Urinary bladder (tissue), 4 donors: ENCODE data around the gene MSH2. TPM values are rescaled to one million over a fixed set of nuclear protein-coding genes. Genes with fewer than 3 reads are reported as not detected.
"Not testable (repeated sequence)": the region's sequence is repeated elsewhere in the genome, so short reads cannot be mapped to it uniquely, and the experiment has no call there.

Source experiments
- DNase-seq: peaks from one replicate; pipeline ENCODE4 v3.0.0-alpha.2; 2015; ENCODE audit errors: extremely low spot score
- H3K27ac ChIP-seq: one replicate; pipeline ENCODE4 v1.5.1; 2013; ENCODE audit warnings: low read depth, mild to moderate bottlenecking, moderate library complexity
- H3K36me3 ChIP-seq: one replicate; pipeline ENCODE4 v1.6.1; 2013; ENCODE audit warnings: mild to moderate bottlenecking, moderate library complexity; ENCODE audit not compliant: insufficient read depth
- H3K4me1 ChIP-seq: one replicate; pipeline ENCODE4 v1.6.1; 2013; ENCODE audit warnings: mild to moderate bottlenecking, moderate library complexity; ENCODE audit not compliant: insufficient read depth
- H3K4me3 ChIP-seq: one replicate; pipeline ENCODE4 v1.5.1; 2013; ENCODE audit warnings: low read depth, low read length
- WGBS: extraction: QIAGEN DNeasy Blood & Tissue Kit; methylation state at CpG from one replicate; pipeline ENCODE4 v1.1.7; 2013; 5-methylcytosine and 5-hydroxymethylcytosine counted together
- polyA plus RNA-seq: library from polyadenylated mRNA; stranded (reverse); fragments of 200-250 nt; gene quantifications from one replicate; pipeline ENCODE4 v1.2.3, GENCODE V29; 2013
- total RNA-seq: library from RNA; depleted of rRNA; stranded (reverse); fragments of >200 nt; gene quantifications from one replicate; pipeline ENCODE4 v1.2.3, GENCODE V29; 2014
- donor health status: healthy with polysubstance abuse.
- donor health status: healthy.

MSH2 gene
- total and polyA plus RNA-seq, 2 donors = 9.5 to 51.4 TPM

DNA sequence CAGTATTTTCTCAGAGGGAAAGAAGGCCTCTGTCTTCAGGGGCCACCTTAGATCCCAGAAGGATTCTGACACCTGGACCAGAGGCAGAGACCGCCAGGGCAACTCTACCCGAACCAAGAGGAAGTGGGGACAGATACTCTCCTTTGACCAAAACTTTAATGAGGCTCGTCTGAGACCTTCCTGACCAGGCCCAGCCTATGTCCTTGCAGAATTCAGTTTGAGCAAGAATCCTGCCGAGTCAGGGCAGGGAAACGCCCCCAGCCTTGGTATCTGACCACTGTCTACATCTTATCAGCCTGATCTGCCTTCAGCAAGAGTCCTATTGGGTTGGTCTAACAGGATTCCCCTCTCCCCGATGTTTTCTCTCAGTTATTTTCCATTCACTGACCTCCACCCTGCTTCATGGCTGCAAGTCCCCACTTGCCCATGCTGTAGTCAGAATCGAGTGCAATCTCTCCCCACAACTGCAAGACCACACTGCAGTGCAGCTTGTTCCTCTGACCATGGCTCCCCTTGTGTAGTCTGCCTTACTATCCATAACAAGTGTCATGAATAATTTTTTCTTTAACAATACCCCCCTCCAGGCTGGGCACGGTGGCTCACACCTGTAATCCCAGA, 95.0 kb downstream of the MSH2 start:
- 88% methylated on average over 8 of the region's 8 CpGs for WGBS
- Histone ChIP-seq H3K4me3 (no peak overlapping the region), H3K36me3 (no peaks in the 10 kb centered on the region), H3K27ac (no peak overlapping the region), H3K4me1 (no peaks in the 10 kb centered on the region)
- no peak for DNase-seq

DNA sequence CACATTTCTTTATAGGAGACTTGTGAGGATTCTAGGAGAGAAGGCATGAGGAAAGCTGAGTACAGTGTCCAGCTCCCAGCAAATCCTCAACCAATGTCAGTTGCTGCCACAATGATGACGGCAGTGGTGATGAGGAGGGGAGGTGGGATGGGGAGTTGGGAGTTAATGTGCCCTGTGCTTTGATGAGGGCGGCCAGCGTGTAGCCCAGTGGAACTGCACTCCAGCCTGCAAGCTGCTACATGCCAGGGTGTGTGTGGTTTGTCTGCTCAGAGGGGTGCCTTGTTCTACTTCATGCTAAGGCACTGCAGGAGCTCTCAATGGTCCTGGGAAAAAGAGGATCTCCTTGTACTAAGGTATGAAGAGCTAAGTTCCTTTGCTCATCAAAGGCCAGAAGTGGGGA, 96.1 kb downstream of the MSH2 start:
- 91% methylated on average over 3 of the region's 3 CpGs for WGBS
- DNase-seq = no peak
- H3K27ac ChIP-seq = no peak overlapping the region
- no peaks in the 10 kb centered on the region for H3K36me3 ChIP-seq
- no peaks in the 10 kb centered on the region for H3K4me1 ChIP-seq
- H3K4me3 ChIP-seq = no peak overlapping the region

DNA sequence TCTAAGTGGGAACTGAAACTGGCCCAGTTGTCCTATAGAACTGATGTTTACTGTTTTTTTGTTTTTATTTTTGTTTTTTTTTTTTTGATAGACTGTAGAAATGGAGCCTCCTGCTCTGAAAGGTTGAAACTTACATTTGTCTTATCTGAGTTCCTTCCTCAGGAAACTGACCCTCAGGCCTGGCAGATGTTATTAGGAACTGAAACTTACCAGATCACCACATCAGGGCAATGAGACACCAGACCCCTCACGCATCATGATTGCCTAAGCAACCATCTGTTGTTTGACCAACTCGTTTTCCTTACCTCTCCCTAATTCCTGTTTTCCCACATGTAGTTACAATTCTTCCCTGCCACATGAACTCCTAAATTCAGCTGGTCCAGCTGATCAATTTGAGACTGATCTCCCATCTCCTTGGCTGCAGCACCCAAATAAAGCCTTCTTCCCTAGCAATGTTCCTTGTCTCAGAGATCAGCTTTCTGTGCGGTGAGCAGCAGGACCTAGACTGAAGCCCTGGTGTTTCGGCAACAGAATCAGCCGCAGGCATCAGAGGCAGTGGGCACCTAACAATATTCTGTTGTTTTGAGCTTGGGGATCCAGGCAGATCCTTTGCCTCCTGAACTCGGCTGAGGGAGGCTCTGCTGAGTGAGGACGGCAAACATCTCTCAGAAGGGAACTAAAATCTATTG, 96.8 kb downstream of the MSH2 start:
- WGBS = 93% methylated on average over 7 of the region's 7 CpGs
- Histone ChIP-seq H3K4me1 (no peaks in the 10 kb centered on the region), H3K27ac (no peak overlapping the region), H3K4me3 (no peak overlapping the region), H3K36me3 (no peaks in the 10 kb centered on the region)
- no peak for DNase-seq

DNA sequence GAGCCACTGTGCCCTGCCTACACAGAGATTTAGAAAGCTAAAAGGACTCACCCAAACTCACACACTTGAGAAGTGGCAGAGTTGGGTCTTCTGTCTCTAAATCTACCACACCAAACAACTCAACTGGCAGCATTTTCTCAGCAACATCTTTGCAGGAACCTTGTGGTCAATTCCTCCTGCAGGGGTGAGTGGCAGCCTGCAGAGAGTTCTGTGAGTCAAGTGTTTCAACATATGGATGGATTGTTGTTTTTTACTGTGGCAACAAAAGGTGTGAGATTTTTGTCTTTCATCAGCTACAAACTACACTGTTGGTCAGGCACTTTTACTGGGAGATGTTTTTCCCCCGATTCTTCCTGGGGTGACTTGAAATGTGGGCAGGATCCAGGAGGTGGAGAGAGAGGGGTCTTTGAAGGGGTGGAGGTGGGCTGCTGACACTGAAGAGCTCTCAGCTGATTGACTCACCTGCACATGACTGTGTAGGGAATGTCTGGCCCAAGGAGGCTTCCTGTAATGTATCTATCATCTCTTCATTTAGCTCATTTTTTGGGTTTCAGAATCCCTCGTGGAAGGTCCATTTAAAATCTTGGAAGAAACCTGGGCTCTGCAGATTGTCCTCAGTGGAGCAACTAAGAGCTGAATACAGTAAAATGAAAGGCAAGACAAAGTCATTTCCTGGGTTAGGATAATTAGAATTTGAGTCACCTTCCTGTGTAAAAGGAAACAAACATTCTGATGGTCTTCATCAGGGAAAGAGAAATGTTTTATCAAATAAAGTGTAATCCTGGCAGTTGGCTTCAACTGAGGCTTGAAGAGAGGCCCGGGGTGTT, 98.6 kb downstream of the MSH2 start:
- DNase-seq = no peak
- Histone ChIP-seq H3K36me3 (no peaks in the 10 kb centered on the region), H3K27ac (no peak overlapping the region), H3K4me3 (no peak overlapping the region), H3K4me1 (no peaks in the 10 kb centered on the region)
- WGBS = 67% methylated on average over 3 of the region's 3 CpGs

DNA sequence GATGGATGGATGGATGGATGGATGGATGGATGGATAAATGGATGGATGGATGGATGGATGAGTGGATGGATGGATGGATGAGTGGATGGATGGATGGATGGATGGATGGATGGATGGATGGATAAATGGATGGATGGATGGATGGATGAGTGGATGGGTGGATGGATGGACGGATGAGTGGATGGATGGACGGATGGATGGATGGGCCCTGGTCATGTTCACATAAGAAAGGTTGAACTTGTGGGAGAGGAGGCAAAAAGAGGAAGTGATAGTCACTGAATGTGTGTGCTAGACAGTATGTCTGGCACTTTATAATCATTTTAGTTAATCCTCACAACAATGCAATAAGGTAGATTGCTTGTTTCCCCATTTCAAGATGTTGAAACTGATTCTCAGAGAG, 99.5 kb downstream of the MSH2 start:
- not testable (repeated sequence) for H3K36me3 ChIP-seq, H3K4me1 ChIP-seq, DNase-seq, H3K27ac ChIP-seq, H3K4me3 ChIP-seq
- WGBS = 83% methylated on average over 2 of the region's 2 CpGs

DNA sequence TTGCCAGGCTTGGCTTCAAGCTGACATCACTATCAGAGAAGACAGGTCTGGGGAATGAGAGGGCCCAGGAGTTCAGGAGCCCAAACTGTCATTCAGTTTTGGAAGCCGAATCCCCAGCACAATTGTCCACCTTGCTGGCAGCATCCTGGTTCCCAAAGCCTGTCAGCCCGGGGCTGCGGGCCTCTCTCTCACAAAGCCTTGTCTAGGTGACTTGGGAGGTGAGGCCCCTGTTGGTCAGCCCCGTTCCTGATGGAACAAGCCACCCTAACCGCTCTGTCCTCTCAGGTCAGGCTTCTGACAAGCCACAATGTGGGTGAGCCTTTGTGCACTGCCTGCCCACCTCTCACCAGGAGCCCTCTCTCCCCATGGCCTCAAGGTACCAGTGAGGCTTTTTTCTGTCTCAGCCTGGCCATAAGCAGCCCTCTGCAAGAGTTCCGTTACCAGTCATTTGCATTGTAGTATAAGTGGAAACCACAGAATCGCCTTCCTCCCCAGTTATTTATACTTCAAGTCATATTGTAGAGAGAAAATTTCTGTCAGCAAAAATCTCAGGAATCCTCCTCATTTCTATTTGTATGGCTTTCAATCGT, 100.6 kb downstream of the MSH2 start:
- Histone ChIP-seq H3K27ac (no peak overlapping the region), H3K4me3 (no peak overlapping the region), H3K36me3 (no peaks in the 10 kb centered on the region), H3K4me1 (no peaks in the 10 kb centered on the region)
- DNase-seq = no peak
- WGBS = 93% methylated on average over 8 of the region's 8 CpGs

DNA sequence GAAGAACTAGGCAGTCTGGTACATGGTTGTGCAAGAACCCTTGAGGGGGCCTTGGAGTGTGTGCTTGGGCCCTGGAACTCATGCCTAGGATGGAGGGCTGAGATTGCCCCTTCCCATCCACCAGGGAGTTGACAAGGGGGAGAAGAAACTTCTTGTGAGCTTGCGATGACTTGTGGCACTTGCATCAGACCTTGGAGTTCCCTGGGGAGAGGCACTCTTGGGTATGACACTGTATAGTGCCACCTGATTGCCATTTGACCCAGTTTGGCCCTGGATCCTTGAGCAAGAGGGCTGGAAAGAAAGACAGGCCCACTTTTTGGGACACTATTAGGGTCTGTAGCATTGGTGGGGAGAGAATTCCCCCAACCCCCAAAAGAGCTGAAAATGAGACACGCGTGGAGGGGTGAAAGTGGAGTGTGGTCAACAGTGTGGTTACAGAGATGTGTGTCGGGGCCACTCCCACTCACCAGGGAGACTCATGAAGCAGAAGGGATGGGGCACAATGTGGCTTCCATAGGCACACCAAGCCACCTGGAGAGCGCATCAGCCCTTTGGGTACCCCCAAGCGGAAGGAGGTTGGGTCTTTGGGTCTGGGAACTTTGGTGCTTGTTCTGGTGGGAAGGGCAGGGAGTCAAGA, 101.3 kb downstream of the MSH2 start:
- no peak for DNase-seq
- H3K27ac ChIP-seq = no peak overlapping the region
- no peaks in the 10 kb centered on the region for H3K4me1 ChIP-seq
- 97% methylated on average over 6 of the region's 6 CpGs for WGBS
- H3K36me3 ChIP-seq = no peaks in the 10 kb centered on the region
- no peak overlapping the region for H3K4me3 ChIP-seq

DNA sequence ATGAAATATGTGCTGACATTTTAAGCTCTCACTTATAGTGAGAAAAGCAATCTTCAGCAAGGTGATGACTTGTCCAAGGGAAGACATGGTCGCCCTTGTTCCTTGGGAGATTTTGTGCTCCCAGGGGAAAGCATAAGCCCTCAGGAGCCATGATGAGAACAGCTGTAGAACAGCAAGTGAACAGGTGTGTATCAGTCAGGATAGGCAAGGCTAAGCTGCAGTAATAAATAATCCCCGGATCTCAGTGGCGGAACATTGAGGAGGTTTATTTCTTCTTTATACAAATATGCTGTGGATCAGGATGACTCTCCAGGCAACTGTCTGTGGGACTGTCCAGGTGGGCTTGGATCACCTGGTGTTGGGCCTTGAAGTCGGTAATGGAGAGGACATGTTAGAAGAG, 103.1 kb downstream of the MSH2 start:
- no peaks in the 10 kb centered on the region for H3K4me1 ChIP-seq
- H3K4me3 ChIP-seq = no peak overlapping the region
- H3K27ac ChIP-seq = no peak overlapping the region
- H3K36me3 ChIP-seq = no peaks in the 10 kb centered on the region
- WGBS = 84% methylated on average over 4 of the region's 4 CpGs
- DNase-seq = no peak

DNA sequence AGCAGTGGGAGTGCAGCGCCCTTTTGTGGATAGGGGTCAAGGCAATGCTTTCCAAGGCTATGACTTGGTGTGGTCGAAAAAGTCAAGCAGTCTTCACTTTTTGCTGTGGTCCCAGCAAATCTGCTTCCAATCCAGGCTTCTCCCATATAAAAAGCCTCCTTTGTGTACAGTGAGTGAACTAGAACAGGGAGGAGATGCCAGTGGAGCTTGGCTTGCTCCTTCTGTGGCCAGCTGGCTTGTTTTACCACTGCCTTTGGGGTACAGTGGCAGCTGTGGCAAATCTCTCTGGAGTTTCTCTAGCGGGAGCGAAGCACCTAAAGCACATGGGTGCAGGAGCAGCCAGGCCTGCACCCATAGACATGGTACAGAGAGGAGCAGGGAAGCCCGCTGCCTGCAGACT, 103.5 kb downstream of the MSH2 start:
- Histone ChIP-seq H3K36me3 (no peaks in the 10 kb centered on the region), H3K27ac (no peak overlapping the region), H3K4me1 (no peaks in the 10 kb centered on the region), H3K4me3 (no peak overlapping the region)
- WGBS = 89% methylated on average over 5 of the region's 5 CpGs
- no peak for DNase-seq

DNA sequence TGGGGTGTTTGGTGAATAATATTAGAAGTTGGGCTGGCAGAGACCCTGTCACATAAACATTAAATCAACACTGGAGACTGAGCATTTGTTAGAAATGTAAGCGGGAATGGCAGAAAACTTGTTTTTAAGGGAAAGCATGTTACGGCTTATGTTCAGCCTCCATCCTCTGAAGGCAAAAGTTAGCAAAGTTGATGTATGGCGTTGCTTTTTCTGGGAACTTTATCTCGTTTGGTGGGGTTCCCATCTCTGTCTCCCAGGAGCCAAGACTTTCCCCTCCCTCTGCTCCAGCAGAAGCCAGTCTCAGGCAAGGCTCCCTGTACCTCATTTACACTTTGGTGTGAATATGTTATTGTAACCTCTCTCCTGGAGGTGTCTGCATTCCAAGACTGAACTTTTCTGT, 105.1 kb downstream of the MSH2 start:
- 43% methylated on average over 4 of the region's 4 CpGs for WGBS
- Histone ChIP-seq H3K27ac (no peak overlapping the region), H3K4me3 (no peak overlapping the region), H3K36me3 (no peaks in the 10 kb centered on the region), H3K4me1 (no peaks in the 10 kb centered on the region)
- no peak for DNase-seq

DNA sequence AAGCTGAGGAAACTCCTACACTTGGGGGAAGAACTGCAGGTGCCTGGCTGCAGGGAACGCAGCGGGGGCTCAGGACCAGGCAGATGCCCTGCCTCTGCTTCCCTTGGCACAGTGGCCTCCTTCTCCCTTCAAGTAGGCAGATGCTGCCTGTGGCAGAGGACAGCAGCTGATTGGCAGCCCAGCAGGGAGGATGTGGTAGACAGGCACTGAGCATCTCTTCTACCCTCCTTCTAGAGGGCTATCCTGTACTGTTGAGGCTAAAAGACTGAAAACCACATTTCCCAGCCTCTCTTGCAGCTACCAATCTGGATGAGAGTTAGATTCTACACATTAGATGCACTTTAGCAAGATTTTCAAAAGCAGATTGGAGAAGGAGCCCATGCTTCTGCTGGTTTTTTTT, 105.7 kb downstream of the MSH2 start:
- Histone ChIP-seq H3K27ac (no peak overlapping the region), H3K4me3 (no peak overlapping the region), H3K4me1 (no peaks in the 10 kb centered on the region), H3K36me3 (no peaks in the 10 kb centered on the region)
- no peak for DNase-seq
- WGBS = 93% methylated on average over 2 of the region's 2 CpGs

DNA sequence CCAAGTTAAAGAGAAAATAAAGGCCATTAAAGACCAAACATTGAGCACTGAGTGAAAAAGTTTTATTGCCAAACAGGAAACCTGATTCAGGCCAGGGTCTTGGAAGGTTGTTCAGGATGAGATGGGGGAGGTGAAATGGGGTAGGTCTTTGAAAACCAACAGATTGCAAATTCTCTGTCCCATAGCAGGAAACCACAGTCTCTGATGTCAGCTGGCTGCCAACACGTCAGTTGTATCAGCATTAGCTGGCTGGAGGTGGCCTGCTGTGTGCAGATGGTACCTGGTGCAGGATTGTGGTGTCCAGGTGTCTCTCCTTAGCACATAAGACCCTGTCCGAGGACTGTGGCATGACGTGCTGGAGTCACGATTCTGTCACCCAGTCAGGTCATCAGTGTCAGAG, 106.3 kb downstream of the MSH2 start:
- DNase-seq = no peak

DNA sequence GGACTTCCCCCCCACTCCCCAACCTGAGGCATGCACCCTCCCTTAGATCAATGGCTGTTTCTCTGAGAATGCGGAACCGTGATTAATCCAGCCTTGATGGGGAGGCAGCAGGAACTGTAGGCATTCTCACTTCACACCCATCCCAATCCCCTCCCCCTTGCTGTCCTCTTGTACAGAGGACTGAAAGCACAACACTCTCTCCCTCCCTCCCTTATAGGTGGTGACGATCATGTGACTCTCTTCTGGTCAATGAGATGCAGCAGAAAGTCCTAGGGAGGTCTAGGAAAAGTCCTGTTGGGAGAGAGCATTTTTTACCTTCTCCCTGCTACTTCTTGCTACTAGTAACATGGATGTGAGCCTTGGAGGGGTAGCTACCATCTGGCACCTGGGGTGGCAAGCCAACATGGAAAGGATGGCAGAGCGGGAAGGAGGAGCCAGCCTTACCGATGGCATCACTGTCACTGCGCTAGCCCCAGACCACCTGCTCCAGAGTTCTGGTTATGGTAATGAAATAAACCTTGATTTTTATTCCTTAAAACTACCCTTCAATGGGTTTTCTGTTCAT, 106.9 kb downstream of the MSH2 start:
- DNase-seq = no peak
- Histone ChIP-seq H3K27ac (no peak overlapping the region), H3K4me1 (no peaks in the 10 kb centered on the region), H3K4me3 (no peak overlapping the region), H3K36me3 (no peaks in the 10 kb centered on the region)
- WGBS = 92% methylated on average over 6 of the region's 6 CpGs

More for the DNA sequence above, 106.3 kb downstream of the MSH2 start:
- Histone ChIP-seq H3K4me3 (no peak overlapping the region), H3K4me1 (no peaks in the 10 kb centered on the region), H3K36me3 (no peaks in the 10 kb centered on the region), H3K27ac (no peak overlapping the region)
- 80% methylated on average over 4 of the region's 4 CpGs for WGBS
